Astrocyte (in vitro differentiated cells and primary cell): Measurements from ENCODE around the gene MARK2. TPM values are rescaled to one million over a fixed set of nuclear protein-coding genes. Genes with fewer than 3 reads are reported as not detected.

Source experiments
- DNase-seq: peaks from one replicate; pipeline ENCODE4 v3.0.0-alpha.2; 2010; ENCODE audit warnings: low read depth
- FAIRE-seq: peaks from 2 replicates; lab custom pipeline; 2011; peaks lifted over from hg19 to GRCh38; lab: Jason Lieb, UNC
- H2AFZ ChIP-seq: 2 replicates; pipeline ENCODE4 v1.6.0; 2012; ENCODE audit warnings: low read depth, low read length, inconsistent platforms
- H3K27ac ChIP-seq: 2 replicates; pipeline ENCODE4 v1.5.1; 2011; ENCODE audit warnings: low read depth, low read length, inconsistent platforms
- H3K27me3 ChIP-seq: 2 replicates; pipeline ENCODE4 v1.6.0; 2011; ENCODE audit warnings: low read length, inconsistent platforms; ENCODE audit not compliant: insufficient read depth
- H3K36me3 ChIP-seq: 2 replicates; pipeline ENCODE4 v1.5.1; 2011; ENCODE audit warnings: low read length, inconsistent platforms; ENCODE audit not compliant: insufficient read depth
- H3K4me1 ChIP-seq: 2 replicates; pipeline ENCODE4 v1.5.1; 2011; ENCODE audit warnings: low read length, inconsistent platforms; ENCODE audit not compliant: insufficient read depth
- H3K4me2 ChIP-seq: 2 replicates; pipeline ENCODE4 v1.6.0; 2012; ENCODE audit warnings: low read length, inconsistent platforms
- H3K4me3 ChIP-seq: 2 replicates; pipeline ENCODE4 v1.5.1; 2011; ENCODE audit warnings: low read depth, mild to moderate bottlenecking, low read length, inconsistent platforms; ENCODE audit not compliant: insufficient read depth
- H3K79me2 ChIP-seq: 2 replicates; pipeline ENCODE4 v1.6.0; 2012; ENCODE audit warnings: mild to moderate bottlenecking, low read length, inconsistent platforms; ENCODE audit not compliant: insufficient read depth
- H3K9ac ChIP-seq: 2 replicates; pipeline ENCODE4 v1.6.0; 2012; ENCODE audit warnings: mild to moderate bottlenecking, low read length, inconsistent platforms
- H3K9me3 ChIP-seq: 2 replicates; pipeline ENCODE4 v1.5.1; 2012; ENCODE audit warnings: low read depth, mild to moderate bottlenecking, low read length, inconsistent platforms; ENCODE audit not compliant: insufficient read depth
- H4K20me1 ChIP-seq: 2 replicates; pipeline ENCODE4 v1.6.0; 2012; ENCODE audit warnings: low read length, inconsistent platforms; ENCODE audit not compliant: insufficient read depth
- H3K27ac Mint-ChIP-seq: one replicate; pipeline ENCODE4 v1.8.0; 2021; ENCODE audit warnings: mild to moderate bottlenecking, mixed read lengths; ENCODE audit not compliant: unreplicated experiment
- H3K27me3 Mint-ChIP-seq: one replicate; pipeline ENCODE4 v1.8.0; 2021; ENCODE audit warnings: low read depth, mixed read lengths; ENCODE audit not compliant: unreplicated experiment
- H3K36me3 Mint-ChIP-seq: one replicate; pipeline ENCODE4 v1.8.0; 2021; ENCODE audit warnings: low read depth, mixed read lengths; ENCODE audit not compliant: unreplicated experiment
- H3K4me1 Mint-ChIP-seq: one replicate; pipeline ENCODE4 v1.8.0; 2021; ENCODE audit warnings: low read depth, mixed read lengths; ENCODE audit not compliant: unreplicated experiment
- H3K4me3 Mint-ChIP-seq: one replicate; pipeline ENCODE4 v1.8.0; 2021; ENCODE audit warnings: mild to moderate bottlenecking, moderate library complexity, mixed read lengths; ENCODE audit not compliant: unreplicated experiment
- H3K9me3 Mint-ChIP-seq: one replicate; pipeline ENCODE4 v1.8.0; 2021; ENCODE audit warnings: mild to moderate bottlenecking, mixed read lengths; ENCODE audit not compliant: unreplicated experiment
- CTCF ChIP-seq: IDR thresholded peaks from 2 replicates; pipeline ENCODE4 v1.5.1; 2011; ENCODE audit warnings: low read depth, mild to moderate bottlenecking, inconsistent platforms, low read length, moderate library complexity; ENCODE audit not compliant: insufficient read depth
- EZH2 ChIP-seq: IDR thresholded peaks from 2 replicates; pipeline ENCODE4 v1.6.1; 2012; ENCODE audit warnings: mild to moderate bottlenecking, low read length, inconsistent platforms; ENCODE audit not compliant: insufficient read depth
- total RNA-seq: library from RNA; stranded (reverse); gene quantifications from 2 replicates; pipeline ENCODE4 v1.2.1, GENCODE V29; 2021

Gene MARK2
- total RNA-seq, 1 donor from 2014 or later = 38.1 TPM

GRCh38 chr11:63866211-63866610 is 27.3 kb downstream of the MARK2 start:
- H3K36me3 Mint-ChIP-seq = peaks cover 7% of the 10 kb centered on the region
- no peaks in the 10 kb centered on the region for H3K36me3 ChIP-seq
- peaks cover 13% of the 10 kb centered on the region for H3K4me1 ChIP-seq
- H3K9ac ChIP-seq = no peak overlapping the region
- H3K27ac ChIP-seq = no peak overlapping the region
- no peaks in the 10 kb centered on the region for H3K9me3 Mint-ChIP-seq
- no peak for TF ChIP-seq CTCF
- no peak for TF ChIP-seq EZH2
- FAIRE-seq (no peak), DNase-seq (peak; percentile 59)
- H3K4me1 Mint-ChIP-seq = peaks cover 29% of the 10 kb centered on the region
- no peak overlapping the region for H3K4me2 ChIP-seq
- H3K27me3 Mint-ChIP-seq = no peaks in the 10 kb centered on the region
- H3K4me3 Mint-ChIP-seq = no peak overlapping the region
- H3K79me2 ChIP-seq = peaks cover 80% of the 10 kb centered on the region
- H3K27me3 ChIP-seq = no peaks in the 10 kb centered on the region
- no peak overlapping the region for H3K4me3 ChIP-seq
- H4K20me1 ChIP-seq = peaks cover 84% of the 10 kb centered on the region
- H2AFZ ChIP-seq = no peak overlapping the region
- H3K9me3 ChIP-seq = no peaks in the 10 kb centered on the region
- no peak overlapping the region for H3K27ac Mint-ChIP-seq

GRCh38 chr11:63867511-63867910 is 28.6 kb downstream of the MARK2 start:
- H3K4me1 Mint-ChIP-seq = peaks cover 37% of the 10 kb centered on the region
- Histone ChIP-seq H3K27me3 (no peaks in the 10 kb centered on the region), H3K4me2 (no peak overlapping the region), H4K20me1 (peaks cover 84% of the 10 kb centered on the region), H3K9me3 (no peaks in the 10 kb centered on the region), H3K4me3 (no peak overlapping the region), H3K79me2 (peaks cover 76% of the 10 kb centered on the region), H3K36me3 (no peaks in the 10 kb centered on the region), H3K9ac (no peak overlapping the region), H3K27ac (no peak overlapping the region), H2AFZ (no peak overlapping the region), H3K4me1 (peaks cover 22% of the 10 kb centered on the region)
- no peaks in the 10 kb centered on the region for H3K9me3 Mint-ChIP-seq
- peaks cover 6% of the 10 kb centered on the region for H3K36me3 Mint-ChIP-seq
- no peak overlapping the region for H3K27ac Mint-ChIP-seq
- TF ChIP-seq CTCF (no peak), EZH2 (no peak)
- no peak for FAIRE-seq
- no peak overlapping the region for H3K4me3 Mint-ChIP-seq
- no peaks in the 10 kb centered on the region for H3K27me3 Mint-ChIP-seq
- no peak for DNase-seq

- DNase-seq (no peak), FAIRE-seq (no peak)
- H3K4me3 Mint-ChIP-seq = peak overlapping the region; percentile 58
- Histone ChIP-seq H3K9ac (no peak overlapping the region), H3K4me1 (peaks cover 23% of the 10 kb centered on the region), H3K36me3 (no peaks in the 10 kb centered on the region), H2AFZ (no peak overlapping the region), H3K27me3 (no peaks in the 10 kb centered on the region), H3K79me2 (peaks cover 83% of the 10 kb centered on the region), H4K20me1 (peaks cover 86% of the 10 kb centered on the region), H3K4me2 (no peak overlapping the region), H3K9me3 (no peaks in the 10 kb centered on the region), H3K4me3 (no peak overlapping the region), H3K27ac (no peak overlapping the region)
- peaks cover 43% of the 10 kb centered on the region for H3K4me1 Mint-ChIP-seq
- no peaks in the 10 kb centered on the region for H3K9me3 Mint-ChIP-seq
- no peaks in the 10 kb centered on the region for H3K27me3 Mint-ChIP-seq
- no peak overlapping the region for H3K27ac Mint-ChIP-seq
- no peak for TF ChIP-seq EZH2
- no peak for TF ChIP-seq CTCF
- peaks cover 4% of the 10 kb centered on the region for H3K36me3 Mint-ChIP-seq
Observed at GRCh38 chr11:63868399-63869064, 29.6 kb downstream of the MARK2 start.
